OCI-LY1 (cell line): Measurements from ENCODE around the gene CD96.

Experiments used
- CTCF ChIP-seq: fragments of 200-600 bp; sonication (generic), shearing (Covaris generic); IDR thresholded peaks from 2 replicates; pipeline ENCODE4 v1.5.1; 2017; ENCODE audit warnings: mild to moderate bottlenecking, antibody characterized with exemption, low read length, moderate library complexity, mixed read lengths
- EZH2 ChIP-seq: fragments of 200-600 bp; sonication (generic), shearing (Covaris generic); IDR thresholded peaks from 2 replicates; pipeline ENCODE4 v1.8.0; 2017; ENCODE audit warnings: borderline replicate concordance, mixed run types, mild to moderate bottlenecking, antibody characterized with exemption, low read length, moderate library complexity, mixed read lengths

- TF ChIP-seq EZH2 (no peak), CTCF (no peak)
These were observed 134.4 kb downstream of the CD96 start for GRCh38 chr3:111676211-111677006.
